HUES48 (cell line): ENCODE data around the gene MED25.
A peak's percentile ranks its signal among the peaks of the same experiment; 100 is the strongest.

ENCODE experiments used
- H3K27ac ChIP-seq: one replicate; pipeline ENCODE4 v1.7.0; 2013; ENCODE audit warnings: low read depth, low read length, inconsistent platforms
- H3K27me3 ChIP-seq: 2 replicates; pipeline ENCODE4 v1.6.1; 2013; ENCODE audit warnings: mild to moderate bottlenecking, low read length; ENCODE audit not compliant: control insufficient read depth, insufficient read depth
- H3K36me3 ChIP-seq: 2 replicates; pipeline ENCODE4 v1.6.1; 2013; ENCODE audit warnings: low read length; ENCODE audit not compliant: control insufficient read depth, insufficient read depth
- H3K4me1 ChIP-seq: 2 replicates; pipeline ENCODE4 v1.6.1; 2013; ENCODE audit warnings: mild to moderate bottlenecking, low read length; ENCODE audit not compliant: control insufficient read depth, insufficient read depth
- H3K4me3 ChIP-seq: 2 replicates; pipeline ENCODE4 v1.5.1; 2013; ENCODE audit warnings: mild to moderate bottlenecking, low read depth, low read length
- H3K9ac ChIP-seq: 2 replicates; pipeline ENCODE4 v1.6.1; 2013; ENCODE audit warnings: mild to moderate bottlenecking, low read depth, low read length, moderate library complexity
- H3K9me3 ChIP-seq: 2 replicates; pipeline ENCODE4 v1.6.1; 2013; ENCODE audit warnings: low read length; ENCODE audit not compliant: control insufficient read depth, insufficient read depth

MED25 gene

GRCh38 chr19:49781394-49781793 is 36.7 kb upstream of the MED25 start:
- Histone ChIP-seq H3K4me3 (no peak overlapping the region), H3K4me1 (no peaks in the 10 kb centered on the region), H3K36me3 (peaks cover 25% of the 10 kb centered on the region), H3K9ac (no peak overlapping the region), H3K27me3 (no peaks in the 10 kb centered on the region), H3K27ac (no peak overlapping the region), H3K9me3 (no peaks in the 10 kb centered on the region)

DNA sequence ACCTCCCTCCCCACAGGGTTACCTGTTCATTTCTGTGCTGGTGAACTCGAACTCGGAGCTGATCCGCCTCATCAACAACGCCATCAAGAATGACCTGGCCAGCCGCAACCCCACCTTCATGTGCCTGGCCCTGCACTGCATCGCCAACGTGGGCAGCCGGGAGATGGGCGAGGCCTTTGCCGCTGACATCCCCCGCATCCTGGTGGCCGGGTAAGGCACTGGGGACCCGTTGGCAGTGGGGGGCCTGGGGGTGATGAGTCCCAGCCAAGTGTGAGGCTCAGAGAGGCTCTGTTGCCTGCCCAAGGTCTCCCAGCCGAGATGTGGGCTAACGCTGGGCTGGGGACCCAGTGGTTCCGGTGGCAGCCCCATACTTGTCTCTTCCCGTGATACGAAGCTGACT is 35.6 kb upstream of the MED25 start:
- no peak overlapping the region for H3K9ac ChIP-seq
- no peak overlapping the region for H3K27ac ChIP-seq
- H3K4me3 ChIP-seq: no peak overlapping the region
- no peaks in the 10 kb centered on the region for H3K27me3 ChIP-seq
- H3K4me1 ChIP-seq: no peaks in the 10 kb centered on the region
- no peaks in the 10 kb centered on the region for H3K9me3 ChIP-seq
- H3K36me3 ChIP-seq: peaks cover 26% of the 10 kb centered on the region

DNA sequence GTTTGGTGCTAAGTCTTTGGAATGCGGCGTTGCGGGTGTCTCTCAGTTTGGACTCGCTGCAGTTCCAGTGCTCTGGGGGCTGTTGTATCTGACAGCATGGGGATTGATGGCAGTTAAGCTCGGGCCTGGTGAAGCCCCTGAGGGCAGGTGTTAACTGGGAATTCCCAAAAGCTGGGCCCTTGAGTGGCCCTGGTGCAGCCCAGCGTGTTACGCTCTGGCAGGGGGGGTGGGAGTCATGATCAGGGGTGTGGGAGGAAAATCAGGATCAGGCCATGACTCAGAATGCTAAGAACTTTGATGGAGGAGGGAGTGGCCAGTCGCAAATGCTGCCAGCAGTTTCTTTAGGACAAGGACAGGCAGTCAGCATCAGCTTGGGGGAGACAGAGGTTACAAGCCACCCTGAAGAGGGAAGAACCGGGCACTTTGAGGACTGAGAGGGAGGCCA is 31.7 kb upstream of the MED25 start:
- no peaks in the 10 kb centered on the region for H3K9me3 ChIP-seq
- peaks cover 32% of the 10 kb centered on the region for H3K36me3 ChIP-seq
- H3K4me3 ChIP-seq: no peak overlapping the region
- H3K27ac ChIP-seq: peak overlapping the region; percentile 32
- H3K4me1 ChIP-seq: no peaks in the 10 kb centered on the region
- no peak overlapping the region for H3K9ac ChIP-seq
- H3K27me3 ChIP-seq: no peaks in the 10 kb centered on the region

- peaks cover 35% of the 10 kb centered on the region for H3K36me3 ChIP-seq
- no peaks in the 10 kb centered on the region for H3K4me1 ChIP-seq
- H3K27ac ChIP-seq: no peak overlapping the region
- no peaks in the 10 kb centered on the region for H3K27me3 ChIP-seq
- no peak overlapping the region for H3K4me3 ChIP-seq
- no peak overlapping the region for H3K9ac ChIP-seq
- H3K9me3 ChIP-seq: no peaks in the 10 kb centered on the region
Observed at GRCh38 chr19:49787746-49788145, 30.3 kb upstream of the MED25 start.

GRCh38 chr19:49788857-49789256 is 29.2 kb upstream of the MED25 start:
- Histone ChIP-seq H3K9ac (no peak overlapping the region), H3K9me3 (no peaks in the 10 kb centered on the region), H3K36me3 (peaks cover 34% of the 10 kb centered on the region), H3K4me1 (no peaks in the 10 kb centered on the region), H3K27me3 (no peaks in the 10 kb centered on the region), H3K4me3 (no peak overlapping the region), H3K27ac (no peak overlapping the region)

DNA sequence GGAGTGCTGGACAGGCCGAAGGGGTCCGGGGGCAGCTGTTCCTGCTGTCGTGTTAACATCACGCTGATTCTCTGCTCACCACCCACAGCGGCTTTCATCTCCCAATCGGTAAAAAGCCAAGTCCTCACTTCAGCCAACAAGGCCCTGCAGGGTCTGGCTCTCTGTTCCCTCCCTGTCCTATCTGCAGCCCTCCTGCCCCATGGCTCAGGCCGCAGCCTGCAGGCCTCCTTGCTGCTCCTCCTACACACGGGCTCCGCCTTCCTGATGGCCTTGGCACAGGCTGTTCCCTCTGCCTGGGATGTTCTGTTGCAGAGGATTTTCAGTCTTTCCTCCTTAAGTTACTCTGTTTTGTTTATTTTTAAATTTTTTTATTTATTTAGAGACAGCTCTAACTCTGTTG is 27.2 kb upstream of the MED25 start:
- Histone ChIP-seq H3K9me3 (no peaks in the 10 kb centered on the region), H3K4me1 (no peaks in the 10 kb centered on the region), H3K4me3 (no peak overlapping the region), H3K36me3 (peaks cover 41% of the 10 kb centered on the region), H3K27ac (no peak overlapping the region), H3K27me3 (no peaks in the 10 kb centered on the region), H3K9ac (no peak overlapping the region)

- H3K27ac ChIP-seq: no peak overlapping the region
- no peaks in the 10 kb centered on the region for H3K27me3 ChIP-seq
- H3K9me3 ChIP-seq: no peaks in the 10 kb centered on the region
- H3K4me3 ChIP-seq: no peak overlapping the region
- peaks cover 51% of the 10 kb centered on the region for H3K36me3 ChIP-seq
- no peak overlapping the region for H3K9ac ChIP-seq
- no peaks in the 10 kb centered on the region for H3K4me1 ChIP-seq
Observed at GRCh38 chr19:49791776-49792445, 26.2 kb upstream of the MED25 start.

DNA sequence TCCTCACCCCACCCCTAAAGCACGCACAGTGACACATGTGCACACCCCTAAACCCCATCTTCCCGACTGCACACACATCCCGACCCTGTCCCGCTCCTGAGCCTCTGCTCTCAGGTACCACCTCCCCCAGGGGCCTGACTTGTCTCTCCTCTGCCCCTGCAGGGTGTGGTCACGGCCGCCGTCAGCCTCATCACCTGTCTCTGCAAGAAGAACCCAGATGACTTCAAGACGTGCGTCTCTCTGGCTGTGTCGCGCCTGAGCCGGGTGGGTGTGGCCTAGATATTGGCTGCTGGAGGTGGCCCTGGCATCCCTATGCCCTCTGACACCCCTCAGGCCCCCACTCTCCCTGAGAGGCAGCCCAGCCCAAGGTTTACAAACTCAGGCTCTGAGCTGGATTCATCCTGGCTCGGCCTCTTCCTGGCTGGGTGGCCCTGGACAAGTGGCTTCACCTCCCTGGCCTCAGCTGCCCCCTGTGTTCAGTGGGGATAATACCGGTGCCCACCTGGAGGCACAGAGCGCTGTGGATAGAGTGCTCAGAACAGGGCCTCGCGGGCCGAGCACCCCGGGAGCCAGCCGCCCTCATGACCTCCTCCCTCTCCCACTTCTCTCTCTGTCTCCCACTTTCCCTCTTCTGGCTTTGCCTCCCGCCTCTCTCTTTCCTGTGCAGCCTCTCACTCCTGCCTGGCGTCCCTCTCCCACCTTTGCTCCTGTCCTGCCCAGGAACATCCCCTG is 25.1 kb upstream of the MED25 start:
- no peaks in the 10 kb centered on the region for H3K9me3 ChIP-seq
- no peak overlapping the region for H3K9ac ChIP-seq
- H3K4me3 ChIP-seq: no peak overlapping the region
- H3K27ac ChIP-seq: no peak overlapping the region
- H3K36me3 ChIP-seq: peaks cover 54% of the 10 kb centered on the region
- no peaks in the 10 kb centered on the region for H3K27me3 ChIP-seq
- no peaks in the 10 kb centered on the region for H3K4me1 ChIP-seq

DNA sequence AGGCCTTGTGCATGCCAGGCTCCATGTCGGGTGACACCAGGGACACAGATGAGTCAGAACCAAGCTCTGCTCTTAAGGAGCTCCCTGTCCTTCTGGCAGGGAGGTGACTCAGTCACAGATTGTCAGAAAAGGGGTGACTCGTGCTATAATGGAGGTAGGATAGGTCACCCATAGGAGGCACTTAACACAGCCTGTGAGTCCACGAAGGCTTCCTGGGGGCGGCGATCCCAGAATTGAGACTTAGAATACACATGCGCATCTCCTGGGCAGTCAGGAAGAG is 24.6 kb upstream of the MED25 start:
- Histone ChIP-seq H3K36me3 (peaks cover 60% of the 10 kb centered on the region), H3K9me3 (no peaks in the 10 kb centered on the region), H3K27me3 (no peaks in the 10 kb centered on the region), H3K4me3 (no peak overlapping the region), H3K9ac (no peak overlapping the region), H3K27ac (no peak overlapping the region), H3K4me1 (no peaks in the 10 kb centered on the region)

GRCh38 chr19:49795615-49796014 is 22.5 kb upstream of the MED25 start:
- Histone ChIP-seq H3K36me3 (peaks cover 76% of the 10 kb centered on the region), H3K27me3 (no peaks in the 10 kb centered on the region), H3K27ac (no peak overlapping the region), H3K9me3 (no peaks in the 10 kb centered on the region), H3K4me1 (no peaks in the 10 kb centered on the region), H3K9ac (no peak overlapping the region), H3K4me3 (no peak overlapping the region)

- no peak overlapping the region for H3K4me3 ChIP-seq
- H3K27me3 ChIP-seq: no peaks in the 10 kb centered on the region
- no peaks in the 10 kb centered on the region for H3K9me3 ChIP-seq
- H3K27ac ChIP-seq: no peak overlapping the region
- peaks cover 5% of the 10 kb centered on the region for H3K4me1 ChIP-seq
- H3K36me3 ChIP-seq: peaks cover 66% of the 10 kb centered on the region
- no peak overlapping the region for H3K9ac ChIP-seq
Observed at GRCh38 chr19:49798574-49798973, 19.5 kb upstream of the MED25 start.
